ENCODE results near the gene CCDC122.

Gene CCDC122

GRCh38 chr13:43861863-43862262, 17.7 kb downstream of the CCDC122 start:
- H3K4me3 ChIP-seq (replicated peaks; ENCODE audit: low read depth, low read length) = no peak overlapping the region
- TF ChIP-seq CTCF (IDR thresholded peaks at IDR 0.05; ENCODE audit: low read depth, low read length, missing control alignments) = no peak
- no peak for DNase-seq (ENCODE audit: extremely low read depth, low read depth)

DNA sequence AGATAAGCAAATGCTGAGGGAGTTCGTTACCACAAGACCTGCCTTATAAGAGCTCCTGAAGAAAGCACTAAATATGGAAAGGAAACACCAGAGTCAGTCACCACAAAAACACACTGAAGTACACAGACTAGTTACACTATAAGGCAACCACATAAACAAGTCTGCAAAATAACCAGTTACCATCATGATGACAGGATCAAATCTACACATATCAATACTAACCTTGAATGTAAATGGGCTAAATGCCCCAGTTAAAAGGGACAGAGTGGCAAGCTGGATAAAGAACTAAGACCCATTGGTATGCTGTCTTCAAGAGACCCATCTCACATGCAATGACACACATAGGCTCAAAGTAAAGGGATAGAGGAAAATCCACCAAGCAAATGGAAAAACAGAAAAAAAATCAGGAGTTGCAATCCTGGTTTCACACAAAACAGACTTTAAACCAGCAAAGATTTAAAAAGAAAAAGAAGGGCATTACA, 26.6 kb downstream of the CCDC122 start:
- DNase-seq (ENCODE audit: extremely low read depth, low read depth) = no peak
- no peak overlapping the region for H3K4me3 ChIP-seq (replicated peaks; ENCODE audit: low read depth, low read length)
- TF ChIP-seq CTCF (IDR thresholded peaks at IDR 0.05; ENCODE audit: low read depth, low read length, missing control alignments) = no peak

DNA sequence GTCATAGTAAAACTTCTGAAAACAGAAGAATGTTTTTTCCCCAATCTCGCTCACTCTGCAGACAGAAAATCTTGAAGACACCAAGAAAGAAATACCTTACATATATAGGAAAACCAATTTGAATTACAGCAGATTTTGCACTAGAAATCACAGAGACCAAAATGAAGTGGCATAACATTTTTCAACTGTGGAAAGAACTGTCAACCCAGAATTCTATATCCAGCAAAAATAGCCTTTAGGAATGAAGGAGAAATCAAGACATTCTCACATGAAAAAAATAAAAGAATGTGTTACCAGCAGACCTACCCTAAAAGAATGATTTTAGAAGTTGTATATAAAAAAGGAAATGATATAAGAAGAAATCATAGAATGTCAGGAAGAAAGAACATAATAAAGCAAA, 28.7 kb downstream of the CCDC122 start:
- DNase-seq (ENCODE audit: extremely low read depth, low read depth) = no peak
- no peak for TF ChIP-seq CTCF (IDR thresholded peaks at IDR 0.05; ENCODE audit: low read depth, low read length, missing control alignments)
- no peak overlapping the region for H3K4me3 ChIP-seq (replicated peaks; ENCODE audit: low read depth, low read length)

DNA sequence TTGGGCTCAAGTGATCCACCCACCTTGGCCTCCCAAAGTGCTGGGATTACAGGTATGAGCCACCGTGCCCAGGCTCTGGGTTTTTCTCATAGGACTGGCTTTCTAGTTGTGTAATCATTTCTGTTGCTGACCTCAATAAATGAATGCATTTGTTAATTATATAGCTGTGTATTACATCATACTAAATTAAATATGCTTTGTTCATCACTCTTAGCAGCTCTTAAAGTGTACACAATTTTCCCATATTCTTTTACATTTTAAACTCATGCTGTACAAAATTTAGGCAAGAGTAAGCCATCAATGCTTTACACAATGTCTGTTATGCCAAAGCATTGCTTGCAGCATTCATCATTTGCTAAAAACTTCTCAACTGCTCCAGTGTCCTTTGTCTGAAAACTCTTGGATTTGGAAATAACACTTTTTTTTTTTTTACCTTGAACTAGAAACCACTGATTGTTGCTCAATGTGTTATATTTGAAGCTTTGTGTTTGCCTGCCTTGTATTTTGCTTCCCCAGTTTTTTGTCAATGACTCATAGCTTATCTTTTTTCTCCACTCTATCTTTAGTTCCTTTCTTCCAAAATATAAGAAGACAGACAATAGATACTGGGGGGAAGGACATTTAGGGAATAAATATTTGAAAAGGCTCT, 31.4 kb downstream of the CCDC122 start:
- H3K4me3 ChIP-seq (replicated peaks; ENCODE audit: low read depth, low read length) = no peak overlapping the region
- no peak for TF ChIP-seq CTCF (IDR thresholded peaks at IDR 0.05; ENCODE audit: low read depth, low read length, missing control alignments)
- DNase-seq (ENCODE audit: extremely low read depth, low read depth) = no peak

DNA sequence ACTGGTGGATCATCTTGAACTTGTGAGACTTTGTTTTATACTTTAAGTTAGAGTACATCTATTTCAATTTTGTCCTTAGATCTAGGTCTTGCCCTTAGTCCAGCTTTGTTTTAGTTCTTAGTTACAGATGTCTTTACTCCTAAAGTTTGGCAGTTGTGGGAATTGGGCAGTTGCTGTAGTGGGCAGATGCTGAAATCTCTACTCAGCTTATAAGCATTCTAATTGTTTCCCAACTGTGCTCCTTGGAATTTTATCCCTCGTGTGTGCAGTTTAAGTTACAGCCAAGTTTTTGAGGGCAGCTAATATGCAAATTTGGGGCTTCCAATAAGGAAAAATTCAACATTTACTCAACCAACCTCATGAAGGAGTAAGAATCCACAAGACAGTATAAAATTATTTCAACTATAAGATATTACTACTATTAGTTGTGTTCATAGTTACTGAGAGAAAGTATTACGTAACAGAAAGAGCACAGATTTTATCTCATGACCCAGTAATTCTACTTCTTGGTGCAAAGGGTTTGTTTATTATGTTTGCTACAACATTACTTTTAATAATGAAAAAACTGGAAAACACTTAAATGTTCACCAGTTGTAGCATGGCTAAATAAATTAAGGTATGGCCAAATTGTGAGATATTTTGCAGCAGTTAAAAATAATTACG, 32.9 kb downstream of the CCDC122 start:
- no peak for TF ChIP-seq CTCF (IDR thresholded peaks at IDR 0.05; ENCODE audit: low read depth, low read length, missing control alignments)
- no peak for DNase-seq (ENCODE audit: extremely low read depth, low read depth)
- H3K4me3 ChIP-seq (replicated peaks; ENCODE audit: low read depth, low read length) = no peak overlapping the region

DNA sequence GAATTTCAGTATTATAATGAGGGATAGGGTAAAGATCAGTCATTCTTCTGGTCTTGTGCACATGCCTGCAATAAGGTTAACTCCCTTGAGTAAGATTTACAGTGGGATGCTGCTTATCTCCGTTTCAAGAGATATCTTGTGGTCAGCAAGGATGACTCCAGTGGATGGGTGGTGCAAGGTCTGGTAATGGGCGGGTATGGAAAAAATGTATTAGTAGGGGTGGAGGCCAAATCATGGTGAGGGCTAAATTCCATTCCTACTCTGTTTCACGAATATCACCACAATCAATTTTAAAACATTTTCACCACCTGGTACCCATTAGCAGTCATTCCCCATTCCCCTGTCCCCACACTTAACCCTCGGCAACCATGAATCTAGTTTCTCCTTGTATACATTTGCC, 40.6 kb downstream of the CCDC122 start:
- peak; percentile 40 for DNase-seq (ENCODE audit: extremely low read depth, low read depth)
- H3K4me3 ChIP-seq (replicated peaks; ENCODE audit: low read depth, low read length) = no peak overlapping the region
- TF ChIP-seq CTCF (IDR thresholded peaks at IDR 0.05; ENCODE audit: low read depth, low read length, missing control alignments) = no peak
